Measurements from ENCODE around the gene KRR1.
"Not testable (repeated sequence)": the region's sequence is repeated elsewhere in the genome, so short reads cannot be mapped to it uniquely, and the experiment has no call there.

KRR1 gene

GRCh38 chr12:75471902-75472890 lies 39.2 kb downstream of the KRR1 start:
- DNase-seq: no peak

GRCh38 chr12:75460204-75460603 lies 51.2 kb downstream of the KRR1 start:
- no peak for DNase-seq

- DNase-seq: no peak
Measured at GRCh38 chr12:75459755-75460154, 51.7 kb downstream of the KRR1 start.

- not testable (repeated sequence) for DNase-seq
Measured at GRCh38 chr12:75457866-75458265, 53.5 kb downstream of the KRR1 start.

GRCh38 chr12:75457191-75457590 lies 54.2 kb downstream of the KRR1 start:
- DNase-seq: no peak

- no peak for DNase-seq
Measured at GRCh38 chr12:75455839-75456238, 55.6 kb downstream of the KRR1 start.

- DNase-seq: no peak
Measured at GRCh38 chr12:75452675-75453330, 58.6 kb downstream of the KRR1 start.

- no peak for DNase-seq
Measured at GRCh38 chr12:75447691-75448393, 63.6 kb downstream of the KRR1 start.

GRCh38 chr12:75446857-75447256 lies 64.6 kb downstream of the KRR1 start:
- DNase-seq: no peak

- not testable (repeated sequence) for DNase-seq
Measured at GRCh38 chr12:75445137-75445507, 66.3 kb downstream of the KRR1 start.

- DNase-seq: no peak
Measured at GRCh38 chr12:75444429-75445136, 66.8 kb downstream of the KRR1 start.

- DNase-seq: no peak
Measured at GRCh38 chr12:75443709-75444108, 67.7 kb downstream of the KRR1 start.

- DNase-seq: not testable (repeated sequence)
Measured at GRCh38 chr12:75442454-75442853, 69.0 kb downstream of the KRR1 start.

GRCh38 chr12:75441687-75442449 lies 69.5 kb downstream of the KRR1 start:
- DNase-seq: not testable (repeated sequence)
